AG08396 (cell line): ENCODE data around the gene CIB1.
"Not testable (repeated sequence)": the region's sequence is repeated elsewhere in the genome, so short reads cannot be mapped to it uniquely, and the experiment has no call there.

Source experiments
- DNase-seq: peaks from one replicate; pipeline ENCODE4 v3.0.0; 2012; ENCODE audit warnings: low spot score, mixed read lengths

The CIB1 gene

GRCh38 chr15:90192961-90193786, 40.6 kb downstream of the CIB1 start:
- DNase-seq, result peak; percentile 52

GRCh38 chr15:90191794-90192509, 41.8 kb downstream of the CIB1 start:
- no peak for DNase-seq

- DNase-seq, result no peak
Observed at GRCh38 chr15:90191344-90191687, 42.4 kb downstream of the CIB1 start.

GRCh38 chr15:90190606-90191343, 43.0 kb downstream of the CIB1 start:
- no peak for DNase-seq

GRCh38 chr15:90189781-90190467, 43.8 kb downstream of the CIB1 start:
- DNase-seq, result no peak

- no peak for DNase-seq
Observed at GRCh38 chr15:90188914-90189748, 44.6 kb downstream of the CIB1 start.

- not testable (repeated sequence) for DNase-seq
Observed at GRCh38 chr15:90188065-90188464, 45.7 kb downstream of the CIB1 start.

- DNase-seq, result no peak
Observed at GRCh38 chr15:90187257-90187868, 46.4 kb downstream of the CIB1 start.

- DNase-seq, result peak; percentile 89
Observed at GRCh38 chr15:90184786-90185704, 48.7 kb downstream of the CIB1 start.

GRCh38 chr15:90184119-90184785, 49.5 kb downstream of the CIB1 start:
- peak; percentile 81 for DNase-seq

GRCh38 chr15:90181776-90182175, 52.0 kb downstream of the CIB1 start:
- no peak for DNase-seq
